ENCODE data around the gene SCFD2.

- no peak for TF ChIP-seq ZBTB33 (IDR thresholded peaks at IDR 0.05)
- no peak for TF ChIP-seq REST (IDR thresholded peaks at IDR 0.05)
- TF ChIP-seq SP1 (IDR thresholded peaks at IDR 0.05) = no peak
- TF ChIP-seq CTCF (IDR thresholded peaks at IDR 0.05; ENCODE audit: low read depth, low read length, missing input control) = no peak
- no peak for TF ChIP-seq ATF3 (IDR thresholded peaks at IDR 0.05)
- no peak for TF ChIP-seq MAX (IDR thresholded peaks at IDR 0.05)
- TF ChIP-seq RAD21 (IDR thresholded peaks at IDR 0.05) = no peak
- TF ChIP-seq NR2F2 (IDR thresholded peaks at IDR 0.05) = no peak
- no peak for TF ChIP-seq GABPA (IDR thresholded peaks at IDR 0.05 in 1 of 2, conservative IDR thresholded peaks at IDR 0.05 in 1 of 2)
- no peak for TF ChIP-seq FOXA1 (IDR thresholded peaks at IDR 0.05)
- no peak for TF ChIP-seq HNF4A (conservative IDR thresholded peaks at IDR 0.05)
- no peak for TF ChIP-seq TAF1 (conservative IDR thresholded peaks at IDR 0.05)
Measured at GRCh38 chr4:53191997-53192396, 173.9 kb downstream of the SCFD2 start.
